Measurements from ENCODE around the gene ZC3H14. TPM values are rescaled to one million over a fixed set of nuclear protein-coding genes. Genes with fewer than 3 reads are reported as not detected.

ZC3H14 gene
- total RNA-seq, 1 donor from 2014 or later = 46.7 TPM

- Mint-ChIP-seq H3K4me1 (ENCODE audit: low read depth) (peaks cover 8% of the 10 kb centered on the region), H3K27me3 (ENCODE audit: low read depth) (no peaks in the 10 kb centered on the region), H3K4me3 (ENCODE audit: unreplicated experiment) (no peak overlapping the region), H3K36me3 (ENCODE audit: low read depth) (no peaks in the 10 kb centered on the region), H3K9me3 (ENCODE audit: low read depth) (no peaks in the 10 kb centered on the region), H3K27ac (ENCODE audit: unreplicated experiment) (no peak overlapping the region)
- no peak for DNase-seq (ENCODE audit: low spot score)
- TF ChIP-seq CTCF (IDR thresholded peaks at IDR 0.05) = no peak
These were observed 69.7 kb downstream of the ZC3H14 start for GRCh38 chr14:88632512-88632911.

DNA sequence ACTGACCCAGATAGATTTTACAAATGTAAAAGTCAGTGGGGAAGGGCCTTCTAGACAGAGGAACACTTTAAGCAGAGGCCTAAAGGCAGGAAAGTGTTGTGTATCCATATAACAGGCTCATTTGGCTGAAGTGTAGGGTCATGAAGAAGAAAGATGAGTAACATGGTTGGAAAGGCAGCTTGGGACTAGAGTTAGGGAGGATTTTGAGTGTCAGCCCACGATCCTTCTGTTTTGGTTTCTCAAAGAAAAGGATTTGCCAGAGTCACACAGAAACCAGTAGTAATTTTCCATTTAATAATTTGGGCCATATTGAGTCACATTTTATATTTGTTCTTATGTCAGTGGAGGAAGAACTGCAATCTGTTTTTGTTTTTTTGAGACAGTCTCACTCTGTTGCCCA lies 76.4 kb downstream of the ZC3H14 start:
- Mint-ChIP-seq H3K9me3 (ENCODE audit: low read depth) (peaks cover 16% of the 10 kb centered on the region), H3K4me1 (ENCODE audit: low read depth) (no peaks in the 10 kb centered on the region), H3K36me3 (ENCODE audit: low read depth) (peaks cover 6% of the 10 kb centered on the region), H3K27ac (ENCODE audit: unreplicated experiment) (no peak overlapping the region), H3K27me3 (ENCODE audit: low read depth) (no peaks in the 10 kb centered on the region), H3K4me3 (ENCODE audit: unreplicated experiment) (no peak overlapping the region)
- DNase-seq (ENCODE audit: low spot score) = no peak
- no peak for TF ChIP-seq CTCF (IDR thresholded peaks at IDR 0.05)

- peaks cover 4% of the 10 kb centered on the region for H3K27me3 Mint-ChIP-seq (ENCODE audit: low read depth)
- H3K4me3 Mint-ChIP-seq (ENCODE audit: unreplicated experiment) = no peak overlapping the region
- no peak overlapping the region for H3K27ac Mint-ChIP-seq (ENCODE audit: unreplicated experiment)
- no peak for DNase-seq (ENCODE audit: low spot score)
- no peak for TF ChIP-seq CTCF (IDR thresholded peaks at IDR 0.05)
- H3K36me3 Mint-ChIP-seq (ENCODE audit: low read depth) = no peaks in the 10 kb centered on the region
- peaks cover 8% of the 10 kb centered on the region for H3K9me3 Mint-ChIP-seq (ENCODE audit: low read depth)
- no peaks in the 10 kb centered on the region for H3K4me1 Mint-ChIP-seq (ENCODE audit: low read depth)
These were observed 97.2 kb downstream of the ZC3H14 start for GRCh38 chr14:88660056-88660455.

DNA sequence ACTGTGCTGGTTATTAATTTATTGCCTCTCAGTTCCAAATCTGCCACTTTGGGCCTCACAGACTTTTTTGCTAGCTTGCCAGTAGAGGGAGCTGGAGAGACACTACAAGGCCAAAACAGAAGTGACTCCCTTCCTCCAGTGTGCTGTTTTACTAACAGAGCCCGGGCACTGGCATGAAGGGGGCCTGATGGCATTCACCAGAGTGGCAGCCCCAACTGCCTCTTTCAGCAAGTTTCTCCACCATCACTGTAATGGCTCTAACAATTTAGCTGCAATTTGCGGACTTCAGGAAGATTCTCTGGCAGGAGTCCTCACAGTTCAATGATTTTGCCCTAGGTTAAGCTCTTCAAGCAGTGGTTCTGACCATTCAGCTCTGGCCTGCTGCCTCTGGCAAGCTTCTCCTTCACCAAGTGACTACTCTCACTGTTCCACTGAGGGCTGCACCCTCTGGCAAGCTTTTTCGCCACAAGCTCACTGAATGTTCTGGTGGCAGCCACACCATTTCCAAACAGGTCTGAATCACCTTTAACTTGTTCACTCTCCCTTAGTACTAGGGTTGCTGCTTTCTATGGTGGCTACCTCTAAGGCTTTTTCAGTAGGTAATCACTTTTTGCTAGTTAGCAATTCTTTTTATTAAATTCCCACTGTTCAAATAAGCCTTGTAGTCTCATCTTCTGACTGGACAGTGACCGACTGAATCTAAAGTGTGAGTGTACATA lies 104.9 kb downstream of the ZC3H14 start:
- H3K4me3 Mint-ChIP-seq (ENCODE audit: unreplicated experiment) = no peak overlapping the region
- peaks cover 22% of the 10 kb centered on the region for H3K27me3 Mint-ChIP-seq (ENCODE audit: low read depth)

More for the DNA sequence above, 104.9 kb downstream of the ZC3H14 start:
- no peak overlapping the region for H3K27ac Mint-ChIP-seq (ENCODE audit: unreplicated experiment)
- peaks cover 18% of the 10 kb centered on the region for H3K9me3 Mint-ChIP-seq (ENCODE audit: low read depth)
- no peaks in the 10 kb centered on the region for H3K4me1 Mint-ChIP-seq (ENCODE audit: low read depth)
- H3K36me3 Mint-ChIP-seq (ENCODE audit: low read depth) = peaks cover 5% of the 10 kb centered on the region
- peak; percentile 92 for TF ChIP-seq CTCF (IDR thresholded peaks at IDR 0.05)
- DNase-seq (ENCODE audit: low spot score) = no peak

Data from chondrocyte (in vitro differentiated cells).